Ascending aorta (tissue), 2 donors: Measurements from ENCODE around the gene SPATA25. TPM values are rescaled to one million over a fixed set of nuclear protein-coding genes. Genes with fewer than 3 reads are reported as not detected.

Experiments used
- DNase-seq, 2 donors: peaks; one replicate each; pipeline ENCODE4 v3.0.0-alpha.2; 2019; ENCODE audit warnings: low spot score in 2 of 2
- H3K27ac ChIP-seq, 2 donors: fragments of 200-600 bp; sonication (generic); one replicate each; pipeline ENCODE4 v1.5.1; 2016 to 2017; ENCODE audit warnings: mild to moderate bottlenecking in 1 of 2
- H3K27me3 ChIP-seq: fragments of 200-600 bp; sonication (generic); one replicate; pipeline ENCODE4 v1.5.1; 2017
- H3K36me3 ChIP-seq, 2 donors: fragments of 200-600 bp; sonication (generic); one replicate each; pipeline ENCODE4 v1.5.1; 2016
- H3K4me1 ChIP-seq, 2 donors: fragments of 200-600 bp; sonication (generic); one replicate each; pipeline ENCODE4 v1.5.1; 2016 to 2017; ENCODE audit warnings: mild to moderate bottlenecking in 1 of 2
- H3K4me3 ChIP-seq, 2 donors: fragments of 200-600 bp; sonication (generic); one replicate each; pipeline ENCODE4 v1.5.1; 2016 to 2017; ENCODE audit warnings: mild to moderate bottlenecking in 1 of 2
- H3K9me3 ChIP-seq, 2 donors: fragments of 200-600 bp; sonication (generic); one replicate each; pipeline ENCODE4 v1.5.1; 2016
- CTCF ChIP-seq, 3 experiments: fragments of 200-600 bp in 2 of 3; fragments of 450-650 bp in 1 of 3; sonication (generic) in 2 of 3; IDR thresholded peaks; one replicate each; pipeline ENCODE4 v1.5.1; 2016 to 2019; ENCODE audit warnings: antibody characterized with exemption in 3 of 3, mild to moderate bottlenecking in 1 of 3, moderate library complexity in 1 of 3
- intact Hi-C: fragments of 100-400 bp; cut with DNase I; formaldehyde crosslinking; loops from one replicate; pipeline ENCODE4 v1.15.1; 2023
- total RNA-seq: library from RNA; depleted of rRNA; stranded (reverse); fragments of >200 nt; gene quantifications from one replicate; pipeline ENCODE4 v1.1.0, GENCODE V29; 2016

SPATA25 gene
- total RNA-seq, 1 donor from 2014 or later: 32.8 TPM

GRCh38 chr20:45894797-45895196 lies 7.4 kb upstream of the SPATA25 start:
- DNase-seq: no peak
- peaks cover 49 to 57% of the 10 kb centered on the region in 2 donors for H3K36me3 ChIP-seq
- intact Hi-C loops: no loop called here

GRCh38 chr20:45893831-45894230 lies 6.4 kb upstream of the SPATA25 start:
- no peak overlapping the region for H3K27ac ChIP-seq
- no peaks in the 10 kb centered on the region for H3K9me3 ChIP-seq
- H3K36me3 ChIP-seq: peaks cover 41 to 50% of the 10 kb centered on the region in 2 donors
- TF ChIP-seq CTCF (IDR thresholded peaks at IDR 0.05): no peak
- intact Hi-C loops: no loop called here
- peaks cover 8 to 12% of the 10 kb centered on the region in 2 donors for H3K4me1 ChIP-seq
- DNase-seq: no peak
- no peak overlapping the region for H3K4me3 ChIP-seq
- H3K27me3 ChIP-seq: no peaks in the 10 kb centered on the region

More at GRCh38 chr20:45894797-45895196, 7.4 kb upstream of the SPATA25 start:
- no peak overlapping the region for H3K4me3 ChIP-seq
- H3K27me3 ChIP-seq: no peaks in the 10 kb centered on the region
- peaks cover 6 to 8% of the 10 kb centered on the region in 2 donors for H3K4me1 ChIP-seq
- H3K9me3 ChIP-seq: no peaks in the 10 kb centered on the region
- no peak for TF ChIP-seq CTCF (IDR thresholded peaks at IDR 0.05)
- no peak overlapping the region for H3K27ac ChIP-seq

GRCh38 chr20:45892828-45893500 lies 5.5 kb upstream of the SPATA25 start:
- TF ChIP-seq CTCF (IDR thresholded peaks at IDR 0.05): no peak
- intact Hi-C loops: no loop called here
- no peak overlapping the region for H3K27ac ChIP-seq
- peaks cover 33 to 41% of the 10 kb centered on the region in 2 donors for H3K36me3 ChIP-seq
- H3K4me3 ChIP-seq: no peak overlapping the region
- peaks cover 8 to 12% of the 10 kb centered on the region in 2 donors for H3K4me1 ChIP-seq
- DNase-seq: no peak
- no peaks in the 10 kb centered on the region for H3K27me3 ChIP-seq
- H3K9me3 ChIP-seq: no peaks in the 10 kb centered on the region

- H3K4me1 ChIP-seq: peaks cover 8 to 12% of the 10 kb centered on the region in 2 donors
These were observed 4.8 kb upstream of the SPATA25 start for GRCh38 chr20:45892049-45892825.

More at GRCh38 chr20:45892049-45892825, 4.8 kb upstream of the SPATA25 start:
- no peak for DNase-seq
- Histone ChIP-seq H3K27ac (peak overlapping the region in 1 of 2 donors; percentile 71), H3K9me3 (no peaks in the 10 kb centered on the region), H3K27me3 (no peaks in the 10 kb centered on the region), H3K4me3 (peak overlapping the region; percentile 71 to 87), H3K36me3 (peaks cover 27 to 40% of the 10 kb centered on the region in 2 donors)
- intact Hi-C loops: no loop called here
- no peak for TF ChIP-seq CTCF (IDR thresholded peaks at IDR 0.05)
